Tibial artery (tissue), 4 donors: Measurements from ENCODE around the gene TNS3.

Source experiments
- DNase-seq, 2 donors: peaks; one replicate each; pipeline ENCODE4 v3.0.0-alpha.2; 2019
- H3K27ac ChIP-seq, 2 donors: fragments of 200-600 bp; sonication (generic) in 1 of 2; 1 replicate in 1 of 2; 2 replicates in 1 of 2; pipeline ENCODE4 v1.5.1; 2018 to 2019; ENCODE audit warnings: mild to moderate bottlenecking in 1 of 2
- H3K27me3 ChIP-seq, 2 donors: fragments of 200-600 bp; sonication (generic) in 1 of 2; one replicate each; pipeline versions ENCODE4 v1.5.1 to v1.6.0; 2016 to 2019
- H3K36me3 ChIP-seq, 3 donors: fragments of 200-600 bp; sonication (generic) in 2 of 3; one replicate each; pipeline ENCODE4 v1.5.1; 2016 to 2019; ENCODE audit warnings: mild to moderate bottlenecking in 2 of 3
- H3K4me1 ChIP-seq, 4 donors: fragments of 200-600 bp; sonication (generic) in 2 of 4; 1 replicate in 3 of 4; 2 replicates in 1 of 4; pipeline ENCODE4 v1.5.1; 2016 to 2019
- H3K4me3 ChIP-seq, 2 donors: fragments of 200-600 bp; sonication (generic) in 1 of 2; 1 replicate in 1 of 2; 2 replicates in 1 of 2; pipeline ENCODE4 v1.5.1; 2018 to 2019; ENCODE audit warnings: mild to moderate bottlenecking in 2 of 2
- H3K9me3 ChIP-seq, 3 donors: fragments of 200-600 bp; sonication (generic) in 1 of 3; one replicate each; pipeline ENCODE4 v1.5.1; 2016 to 2019
- intact Hi-C: fragments of 100-400 bp; cut with DNase I; formaldehyde crosslinking; loops from one replicate; pipeline ENCODE4 v1.15.0; 2023; ENCODE audit warnings: low total_unique reads
- TF ChIP-seq, protein P1 (sequence below), 2 experiments: fragments of 200-600 bp in 1 of 2; fragments of 450-650 bp in 1 of 2; IDR thresholded peaks; one replicate each; pipeline ENCODE4 v1.5.1; 2017 to 2019; ENCODE audit warnings: antibody characterized with exemption in 2 of 2, mild to moderate bottlenecking in 1 of 2, moderate library complexity in 1 of 2

Gene TNS3

DNA sequence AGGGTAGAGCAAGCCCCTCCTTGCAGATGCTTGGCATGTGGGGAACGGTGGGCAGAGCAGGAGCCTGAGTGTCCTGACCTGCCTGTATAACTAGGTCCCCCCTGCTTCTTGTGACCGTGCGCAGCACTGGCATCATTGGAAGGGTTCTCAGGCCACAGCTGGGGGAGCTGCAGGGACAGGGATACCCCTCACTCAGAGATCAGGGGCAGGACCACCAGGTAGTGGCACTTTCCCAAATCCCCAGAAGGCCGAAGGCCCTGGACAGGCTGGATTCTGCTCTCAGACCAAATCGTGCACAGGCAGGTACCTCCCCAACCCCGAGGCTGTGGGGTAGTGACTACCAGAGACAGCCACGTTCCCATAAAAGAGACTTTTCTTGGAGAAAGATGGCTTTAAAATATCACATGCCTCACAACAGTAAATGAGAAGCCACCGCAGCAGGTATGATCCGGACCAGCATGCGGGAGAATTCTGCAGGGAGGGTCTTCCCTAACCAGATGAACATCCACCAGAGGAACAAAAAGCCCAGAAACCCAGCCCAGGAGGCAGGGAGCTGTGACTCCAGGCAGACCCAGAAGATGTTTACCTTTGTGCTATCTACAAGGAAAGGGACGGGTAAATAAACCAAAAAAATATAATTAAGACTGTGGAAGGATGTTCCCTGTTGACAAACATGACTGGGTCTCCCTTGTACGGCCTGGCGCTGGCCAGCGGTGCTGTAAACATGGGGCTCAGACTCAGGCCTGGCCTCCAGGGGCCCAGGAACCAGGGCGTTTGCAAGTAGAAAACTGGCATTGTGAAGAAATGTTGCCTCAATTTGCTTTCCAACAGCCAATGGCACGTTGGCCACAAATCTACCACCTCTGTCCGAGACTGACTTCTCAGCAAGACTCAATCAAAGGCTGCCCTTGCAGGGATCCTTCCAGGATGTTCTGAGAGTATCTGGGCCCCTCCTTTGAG is 180.0 kb downstream of the TNS3 start:
- intact Hi-C loops = no loop called here
- TF ChIP-seq, protein P1, sequence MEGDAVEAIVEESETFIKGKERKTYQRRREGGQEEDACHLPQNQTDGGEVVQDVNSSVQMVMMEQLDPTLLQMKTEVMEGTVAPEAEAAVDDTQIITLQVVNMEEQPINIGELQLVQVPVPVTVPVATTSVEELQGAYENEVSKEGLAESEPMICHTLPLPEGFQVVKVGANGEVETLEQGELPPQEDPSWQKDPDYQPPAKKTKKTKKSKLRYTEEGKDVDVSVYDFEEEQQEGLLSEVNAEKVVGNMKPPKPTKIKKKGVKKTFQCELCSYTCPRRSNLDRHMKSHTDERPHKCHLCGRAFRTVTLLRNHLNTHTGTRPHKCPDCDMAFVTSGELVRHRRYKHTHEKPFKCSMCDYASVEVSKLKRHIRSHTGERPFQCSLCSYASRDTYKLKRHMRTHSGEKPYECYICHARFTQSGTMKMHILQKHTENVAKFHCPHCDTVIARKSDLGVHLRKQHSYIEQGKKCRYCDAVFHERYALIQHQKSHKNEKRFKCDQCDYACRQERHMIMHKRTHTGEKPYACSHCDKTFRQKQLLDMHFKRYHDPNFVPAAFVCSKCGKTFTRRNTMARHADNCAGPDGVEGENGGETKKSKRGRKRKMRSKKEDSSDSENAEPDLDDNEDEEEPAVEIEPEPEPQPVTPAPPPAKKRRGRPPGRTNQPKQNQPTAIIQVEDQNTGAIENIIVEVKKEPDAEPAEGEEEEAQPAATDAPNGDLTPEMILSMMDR (IDR thresholded peaks at IDR 0.05) = no peak
- H3K27ac ChIP-seq = no peak overlapping the region
- no peaks in the 10 kb centered on the region for H3K27me3 ChIP-seq
- no peaks in the 10 kb centered on the region for H3K9me3 ChIP-seq
- H3K36me3 ChIP-seq = peaks cover 6 to 20% (median 12%) of the 10 kb centered on the region in 3 donors
- H3K4me3 ChIP-seq = no peak overlapping the region
- peaks cover 4 to 47% (median 25%) of the 10 kb centered on the region in 4 donors for H3K4me1 ChIP-seq
- DNase-seq = peak; percentile 7 to 57

DNA sequence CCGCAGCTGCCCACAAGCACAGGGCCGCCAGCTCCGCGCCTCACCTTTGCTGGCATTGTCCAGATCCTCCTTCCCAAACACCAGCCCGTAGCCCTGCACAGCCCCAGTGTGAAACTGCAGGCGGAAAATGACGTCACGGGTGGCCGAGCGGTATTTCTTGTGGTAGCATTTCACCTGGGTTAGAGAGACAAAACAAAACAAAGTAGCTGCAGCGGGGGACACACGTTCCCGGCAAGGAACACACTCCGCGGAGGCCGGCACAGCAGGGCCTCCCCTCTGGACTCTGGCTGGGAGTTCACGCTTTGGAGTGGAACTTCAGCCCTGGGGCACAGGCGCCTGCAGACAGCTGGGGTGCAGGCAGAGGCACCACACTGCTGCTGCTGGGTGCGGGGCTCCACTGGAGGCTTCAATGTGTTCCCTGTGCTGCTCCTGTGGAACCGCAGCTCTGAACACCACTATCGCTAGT is 181.1 kb downstream of the TNS3 start:
- intact Hi-C loops = no loop called here

DNA sequence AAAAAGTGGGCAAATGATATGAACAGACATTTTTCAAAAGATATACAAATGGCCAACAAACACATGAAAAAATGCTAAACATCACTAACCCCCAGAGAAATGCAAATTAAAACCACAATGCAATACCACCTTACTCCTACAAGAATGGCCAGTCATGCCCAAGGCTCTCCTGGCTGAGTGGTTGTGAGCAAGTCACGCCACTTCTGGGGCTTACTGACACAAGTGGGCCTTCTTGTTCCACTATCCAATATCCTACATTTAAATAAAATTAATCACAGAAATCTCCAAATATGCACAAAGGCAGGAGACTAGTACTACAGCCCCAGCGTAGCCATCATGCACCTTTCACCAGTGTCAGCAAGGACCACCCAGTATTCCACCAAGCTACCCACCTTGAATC is 181.9 kb downstream of the TNS3 start:
- H3K9me3 ChIP-seq = no peaks in the 10 kb centered on the region
- DNase-seq = no peak
- peaks cover 0 to 29% (median 7%) of the 10 kb centered on the region in 4 donors for H3K4me1 ChIP-seq
- H3K27ac ChIP-seq = no peak overlapping the region
- no peak overlapping the region for H3K4me3 ChIP-seq
- H3K36me3 ChIP-seq = peaks cover 17 to 39% (median 31%) of the 10 kb centered on the region in 3 donors
- TF ChIP-seq, protein P1 (IDR thresholded peaks at IDR 0.05) = no peak
- intact Hi-C loops = no loop called here
- no peaks in the 10 kb centered on the region for H3K27me3 ChIP-seq

More for the DNA sequence above, 181.1 kb downstream of the TNS3 start:
- H3K4me3 ChIP-seq = no peak overlapping the region
- TF ChIP-seq, protein P1 (IDR thresholded peaks at IDR 0.05) = no peak
- H3K36me3 ChIP-seq = peaks cover 11 to 31% (median 23%) of the 10 kb centered on the region in 3 donors
- no peaks in the 10 kb centered on the region for H3K27me3 ChIP-seq
- peaks cover 0 to 36% (median 14%) of the 10 kb centered on the region in 4 donors for H3K4me1 ChIP-seq
- no peaks in the 10 kb centered on the region for H3K9me3 ChIP-seq
- peak; percentile 16 to 45 for DNase-seq
- H3K27ac ChIP-seq = no peak overlapping the region

DNA sequence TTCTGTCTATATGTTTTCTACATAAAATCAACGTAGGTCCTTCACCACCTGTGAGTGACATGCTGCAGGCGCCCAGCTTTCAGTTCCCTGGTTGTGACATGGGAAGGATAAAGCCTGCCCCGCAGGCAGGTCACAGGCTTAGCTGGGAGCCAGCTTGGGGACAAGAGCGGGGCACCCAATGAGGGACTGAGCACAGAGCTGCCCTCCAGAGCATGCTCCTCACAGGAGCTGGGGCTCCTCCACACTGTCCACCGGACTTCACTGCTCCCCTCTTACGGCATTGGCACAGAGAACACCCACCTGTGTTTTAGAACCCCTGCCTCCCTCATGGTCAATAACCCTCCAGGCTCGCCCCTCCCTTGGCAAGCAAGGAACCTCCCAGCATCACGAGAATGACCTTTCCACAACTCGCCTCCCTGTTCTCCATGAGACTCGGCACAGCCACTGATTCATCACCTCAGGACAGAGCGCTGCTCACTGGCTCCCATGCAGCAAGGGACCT is 187.1 kb downstream of the TNS3 start:
- no peak overlapping the region for H3K4me3 ChIP-seq
- DNase-seq = peak in 1 of 2 donors; percentile 45
- no peaks in the 10 kb centered on the region for H3K27me3 ChIP-seq
- no peaks in the 10 kb centered on the region for H3K9me3 ChIP-seq
- peaks cover 0 to 10% (median 0%) of the 10 kb centered on the region in 4 donors for H3K4me1 ChIP-seq
- intact Hi-C loops = no loop called here
- H3K36me3 ChIP-seq = peaks cover 36 to 69% (median 56%) of the 10 kb centered on the region in 3 donors
- H3K27ac ChIP-seq = no peak overlapping the region
- TF ChIP-seq, protein P1 (IDR thresholded peaks at IDR 0.05) = no peak

DNA sequence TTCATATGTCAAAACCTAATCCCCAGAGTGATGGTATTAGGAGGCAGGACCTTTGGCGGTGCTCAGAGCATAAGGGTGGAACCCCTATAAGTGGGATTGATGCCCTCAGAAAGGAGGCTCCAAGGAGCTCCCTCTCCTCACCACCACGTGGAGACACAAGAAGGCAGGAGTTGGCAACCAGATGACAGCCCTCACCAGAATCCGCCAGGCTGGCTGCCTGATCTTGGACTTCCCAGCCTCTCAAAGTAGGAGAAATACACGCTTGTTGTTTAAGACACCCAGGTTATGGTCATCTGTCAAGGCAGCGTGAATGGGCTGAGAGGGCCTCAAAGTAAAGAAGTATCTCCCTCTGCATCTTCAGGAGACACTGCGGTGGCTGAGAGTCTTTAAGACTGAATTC is 187.7 kb downstream of the TNS3 start:
- H3K36me3 ChIP-seq = peaks cover 36 to 72% (median 59%) of the 10 kb centered on the region in 3 donors
- H3K27ac ChIP-seq = no peak overlapping the region
- H3K4me1 ChIP-seq = peaks cover 0 to 10% (median 0%) of the 10 kb centered on the region in 4 donors
- H3K9me3 ChIP-seq = no peaks in the 10 kb centered on the region
- no peaks in the 10 kb centered on the region for H3K27me3 ChIP-seq
- H3K4me3 ChIP-seq = no peak overlapping the region
- intact Hi-C loops = no loop called here
- DNase-seq = peak in 1 of 2 donors; percentile 31
- TF ChIP-seq, protein P1 (IDR thresholded peaks at IDR 0.05) = no peak
